ENCODE results near the gene NDP. TPM values are rescaled to one million over a fixed set of nuclear protein-coding genes. Genes with fewer than 3 reads are reported as not detected.

Gene NDP
- total RNA-seq, 1 donor, result not detected

GRCh38 chrX:43978226-43978625, 5.0 kb upstream of the NDP start:
- Histone ChIP-seq H3K9me3 (ENCODE audit: low read depth, low read length) (no peaks in the 10 kb centered on the region), H3K4me3 (ENCODE audit: low read length) (no peak overlapping the region), H3K27me3 (ENCODE audit: insufficient read depth, low read length) (peaks cover 15% of the 10 kb centered on the region), H3K4me1 (ENCODE audit: insufficient read depth, low read length) (peaks cover 6% of the 10 kb centered on the region)

DNA sequence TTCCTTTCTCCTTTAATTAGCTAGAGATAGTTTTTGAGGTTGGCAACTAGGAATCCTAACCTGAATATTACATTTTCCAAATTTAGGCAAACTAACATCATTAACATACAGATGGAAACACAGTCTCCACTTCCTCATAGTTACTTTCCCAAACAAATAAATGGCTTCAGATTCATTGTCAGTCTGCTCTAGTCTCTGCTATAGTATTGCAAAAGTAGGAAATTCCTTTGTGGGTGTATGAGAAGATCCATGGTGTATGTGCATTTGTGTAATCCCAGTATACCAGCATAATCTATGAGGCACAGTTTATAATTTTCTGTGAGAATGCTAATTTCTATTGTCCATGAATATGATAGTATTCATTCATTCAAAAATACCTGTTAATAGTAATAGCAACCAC, 3.0 kb upstream of the NDP start:
- Histone ChIP-seq H3K4me1 (ENCODE audit: insufficient read depth, low read length) (peaks cover 8% of the 10 kb centered on the region), H3K4me3 (ENCODE audit: low read length) (no peak overlapping the region), H3K27me3 (ENCODE audit: insufficient read depth, low read length) (peaks cover 25% of the 10 kb centered on the region), H3K9me3 (ENCODE audit: low read depth, low read length) (no peaks in the 10 kb centered on the region)

DNA sequence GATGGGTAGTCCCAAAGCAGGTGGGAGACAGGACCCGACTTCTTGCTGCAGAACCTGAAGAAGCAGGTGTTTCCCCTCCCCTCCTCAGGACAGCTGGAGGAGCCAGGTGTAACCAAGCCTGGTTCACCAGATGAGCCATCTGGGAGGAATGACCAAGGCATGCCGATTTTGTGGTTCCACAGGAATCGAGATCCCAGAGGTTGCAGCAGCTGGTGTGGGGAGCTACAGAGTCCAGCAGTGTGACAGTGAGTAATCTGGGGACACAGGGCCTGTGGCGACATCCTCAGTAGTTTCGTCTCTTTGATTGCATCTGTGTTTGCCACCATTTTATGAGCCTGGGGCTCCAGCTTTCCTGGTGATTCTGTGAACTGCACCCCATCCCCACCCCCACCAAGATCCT, 2.6 kb upstream of the NDP start:
- Histone ChIP-seq H3K4me3 (ENCODE audit: low read length) (no peak overlapping the region), H3K9me3 (ENCODE audit: low read depth, low read length) (no peaks in the 10 kb centered on the region), H3K27me3 (ENCODE audit: insufficient read depth, low read length) (peaks cover 25% of the 10 kb centered on the region)

GRCh38 chrX:43974741-43975465, 1.7 kb upstream of the NDP start:
- Histone ChIP-seq H3K9me3 (ENCODE audit: low read depth, low read length) (no peaks in the 10 kb centered on the region), H3K27me3 (ENCODE audit: insufficient read depth, low read length) (peaks cover 25% of the 10 kb centered on the region), H3K4me1 (ENCODE audit: insufficient read depth, low read length) (peaks cover 8% of the 10 kb centered on the region), H3K4me3 (ENCODE audit: low read length) (no peak overlapping the region)

More for the DNA sequence above, 2.6 kb upstream of the NDP start:
- peaks cover 8% of the 10 kb centered on the region for H3K4me1 ChIP-seq (ENCODE audit: insufficient read depth, low read length)

- H3K4me3 ChIP-seq (ENCODE audit: low read length), result no peak overlapping the region
- peaks cover 8% of the 10 kb centered on the region for H3K4me1 ChIP-seq (ENCODE audit: insufficient read depth, low read length)
- H3K27me3 ChIP-seq (ENCODE audit: insufficient read depth, low read length), result peaks cover 25% of the 10 kb centered on the region
- H3K9me3 ChIP-seq (ENCODE audit: low read depth, low read length), result no peaks in the 10 kb centered on the region
These were observed 898 bp upstream of the NDP start for GRCh38 chrX:43974100-43974475.

DNA sequence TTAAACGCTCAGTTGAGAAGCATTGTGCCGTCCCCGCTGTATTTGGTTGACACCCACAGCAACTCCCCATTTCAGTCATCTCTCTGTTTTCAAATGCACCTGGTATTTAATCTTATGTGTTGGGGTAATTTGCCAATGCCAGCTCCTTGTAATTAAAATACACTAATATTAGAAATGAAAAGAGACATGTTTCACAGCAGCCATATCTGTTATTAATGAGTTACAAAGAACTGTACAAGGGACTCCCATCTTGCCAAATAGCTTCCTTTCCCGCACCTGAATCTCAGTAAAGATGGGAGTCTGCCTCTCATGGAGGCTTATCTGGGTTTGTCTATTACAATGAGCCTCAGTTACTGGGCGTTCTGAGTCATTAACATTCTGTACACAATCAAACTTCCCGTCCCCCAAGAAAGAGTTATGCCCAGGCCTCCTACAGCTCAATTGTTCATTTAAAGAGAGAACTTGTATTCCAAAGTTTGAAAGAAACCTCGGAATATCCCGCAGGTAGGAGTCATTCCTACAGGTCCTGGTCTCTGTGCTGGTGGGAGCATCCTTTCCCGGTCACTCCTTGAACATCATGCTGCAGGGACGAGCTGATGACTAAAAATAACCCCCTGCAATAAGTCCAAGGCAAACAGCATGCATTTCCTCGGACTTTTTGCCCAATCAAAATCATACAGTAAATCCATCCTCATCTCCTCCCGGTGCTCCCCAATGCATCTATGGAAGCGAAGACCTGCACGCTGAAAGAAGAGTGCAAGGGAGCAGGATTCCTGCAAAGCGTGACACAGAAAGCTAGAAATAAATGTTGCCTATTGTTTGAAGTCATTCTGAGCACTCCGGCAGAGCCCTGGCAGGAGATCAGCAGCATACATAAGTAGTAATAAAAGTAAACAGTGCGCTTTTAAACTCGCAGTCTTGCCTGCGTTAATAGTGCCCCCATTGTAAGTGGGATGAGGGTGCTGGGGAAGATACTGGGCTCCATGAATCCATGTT, 926 bp downstream of the NDP start:
- H3K27me3 ChIP-seq (ENCODE audit: insufficient read depth, low read length), result peaks cover 25% of the 10 kb centered on the region
- H3K4me3 ChIP-seq (ENCODE audit: low read length), result no peak overlapping the region
- H3K4me1 ChIP-seq (ENCODE audit: insufficient read depth, low read length), result peaks cover 8% of the 10 kb centered on the region
- no peaks in the 10 kb centered on the region for H3K9me3 ChIP-seq (ENCODE audit: low read depth, low read length)

GRCh38 chrX:43970528-43970927, 2.7 kb downstream of the NDP start:
- Histone ChIP-seq H3K4me3 (ENCODE audit: low read length) (no peak overlapping the region), H3K27me3 (ENCODE audit: insufficient read depth, low read length) (peaks cover 25% of the 10 kb centered on the region), H3K4me1 (ENCODE audit: insufficient read depth, low read length) (peaks cover 8% of the 10 kb centered on the region), H3K9me3 (ENCODE audit: low read depth, low read length) (no peaks in the 10 kb centered on the region)

DNA sequence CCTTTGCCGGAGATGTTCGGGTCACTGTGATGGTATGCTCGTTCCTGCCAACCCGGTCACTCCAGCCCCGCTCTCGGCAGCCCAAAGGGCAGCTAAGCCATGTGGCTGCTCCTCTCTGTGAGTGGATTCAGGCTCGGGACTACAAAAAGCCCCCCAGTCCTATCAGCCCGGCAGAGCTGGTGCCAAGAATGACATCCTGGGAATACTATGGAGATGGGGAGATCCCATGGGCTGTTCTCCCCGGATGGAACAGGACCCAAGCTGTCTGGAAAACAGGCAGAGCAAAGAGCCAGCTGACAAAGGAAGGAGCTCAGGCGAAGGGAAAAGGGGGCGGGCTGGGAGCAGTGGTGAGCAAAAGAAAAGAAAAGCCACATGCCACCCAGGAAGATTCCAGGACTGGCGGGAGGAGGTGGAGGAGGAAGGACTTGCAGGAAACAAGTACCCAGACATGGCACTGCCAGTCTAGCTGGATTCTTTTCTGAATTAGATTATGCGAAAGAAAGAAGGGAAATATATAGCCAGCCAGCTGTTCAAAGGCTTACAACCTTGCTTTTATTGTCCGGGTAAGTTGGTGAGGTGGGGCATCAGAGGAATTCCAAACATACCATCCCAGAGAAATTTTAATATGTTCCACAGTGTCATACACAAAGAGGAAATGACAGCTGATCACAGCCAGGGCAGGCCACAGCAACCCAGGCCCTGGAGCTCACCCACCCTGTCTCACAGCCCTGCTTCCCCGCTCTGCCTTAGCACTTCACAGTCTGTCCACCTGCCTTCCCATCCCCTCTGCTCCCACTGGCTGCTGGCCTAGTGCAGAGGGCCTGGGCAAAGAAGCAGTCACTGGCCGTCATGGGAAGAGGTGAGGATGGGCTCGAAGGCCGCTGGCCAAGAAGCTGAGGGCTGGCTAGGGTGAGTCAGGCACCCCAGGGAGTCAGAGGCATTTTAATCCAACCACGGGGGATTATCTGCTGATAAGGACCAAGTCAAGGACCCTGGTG, 3.4 kb downstream of the NDP start:
- Histone ChIP-seq H3K4me3 (ENCODE audit: low read length) (no peak overlapping the region), H3K4me1 (ENCODE audit: insufficient read depth, low read length) (peaks cover 8% of the 10 kb centered on the region), H3K9me3 (ENCODE audit: low read depth, low read length) (no peaks in the 10 kb centered on the region), H3K27me3 (ENCODE audit: insufficient read depth, low read length) (peaks cover 19% of the 10 kb centered on the region)

DNA sequence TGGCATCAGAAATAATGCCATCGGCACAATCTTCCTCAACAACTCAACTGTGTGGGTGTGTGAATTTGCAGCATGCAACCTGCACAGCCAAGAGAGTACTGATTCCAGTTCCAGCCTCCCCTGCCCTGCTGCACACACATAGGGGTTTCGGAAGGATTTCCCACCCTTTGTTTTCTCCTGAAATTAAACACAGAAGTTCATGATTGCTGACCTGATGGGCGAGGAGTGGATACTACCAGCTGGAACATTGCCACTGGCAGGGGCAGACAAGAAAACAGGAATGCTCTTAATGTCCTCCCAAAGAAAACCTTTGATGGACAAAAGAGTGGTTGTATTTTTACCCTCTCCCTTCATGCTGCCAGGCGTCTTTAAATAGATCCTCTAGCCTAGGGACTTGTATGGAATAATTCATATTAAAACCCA, 4.8 kb downstream of the NDP start:
- peaks cover 3% of the 10 kb centered on the region for H3K4me1 ChIP-seq (ENCODE audit: insufficient read depth, low read length)
- peaks cover 11% of the 10 kb centered on the region for H3K27me3 ChIP-seq (ENCODE audit: insufficient read depth, low read length)
- no peak overlapping the region for H3K4me3 ChIP-seq (ENCODE audit: low read length)
- H3K9me3 ChIP-seq (ENCODE audit: low read depth, low read length), result no peaks in the 10 kb centered on the region

DNA sequence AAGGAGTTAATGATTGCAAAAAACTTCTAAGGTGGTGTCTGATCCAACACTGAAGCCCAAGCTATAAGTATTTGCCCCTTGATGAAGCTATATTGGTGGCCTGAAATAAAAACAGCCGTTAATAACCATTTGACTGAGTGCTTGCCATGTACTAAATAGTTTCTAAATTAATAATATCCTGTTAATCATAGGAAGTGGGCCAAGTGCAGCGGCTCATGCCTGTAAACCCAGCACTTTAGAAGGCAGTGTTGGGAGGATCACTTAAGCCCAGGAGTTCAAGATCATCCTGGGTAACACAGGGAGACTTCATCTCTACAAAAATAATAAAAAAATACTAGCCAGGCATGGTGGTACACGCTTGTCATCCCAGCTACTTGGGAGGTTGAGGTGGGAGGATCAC, 8.3 kb downstream of the NDP start:
- H3K9me3 ChIP-seq (ENCODE audit: low read depth, low read length), result no peaks in the 10 kb centered on the region
- H3K4me1 ChIP-seq (ENCODE audit: insufficient read depth, low read length), result no peaks in the 10 kb centered on the region
- no peak overlapping the region for H3K4me3 ChIP-seq (ENCODE audit: low read length)
- H3K27me3 ChIP-seq (ENCODE audit: insufficient read depth, low read length), result no peaks in the 10 kb centered on the region

GRCh38 chrX:43963726-43964125, 9.5 kb downstream of the NDP start:
- Histone ChIP-seq H3K9me3 (ENCODE audit: low read depth, low read length) (no peaks in the 10 kb centered on the region), H3K27me3 (ENCODE audit: insufficient read depth, low read length) (no peaks in the 10 kb centered on the region), H3K4me1 (ENCODE audit: insufficient read depth, low read length) (no peaks in the 10 kb centered on the region), H3K4me3 (ENCODE audit: low read length) (no peak overlapping the region)

DNA sequence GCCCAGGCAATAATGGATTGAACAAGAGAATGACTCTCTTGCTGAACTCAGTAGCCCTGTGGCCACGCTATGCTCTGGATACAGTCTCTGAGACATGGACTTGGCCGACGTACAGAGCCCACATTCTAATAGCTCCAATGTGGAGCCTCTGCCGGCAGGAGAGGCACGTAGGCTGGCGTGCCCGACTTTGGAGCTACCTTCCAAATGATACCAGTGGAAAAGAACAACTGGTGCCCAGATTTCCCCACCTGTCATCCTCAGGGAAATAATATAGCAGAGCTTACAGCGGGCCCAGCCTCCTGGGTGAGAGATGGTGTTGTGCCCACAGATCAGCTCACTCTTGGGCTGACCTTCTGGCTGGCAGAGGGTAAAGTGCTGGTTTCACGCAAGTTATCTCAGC, 10.6 kb downstream of the NDP start:
- H3K4me1 ChIP-seq (ENCODE audit: insufficient read depth, low read length), result no peaks in the 10 kb centered on the region
- H3K27me3 ChIP-seq (ENCODE audit: insufficient read depth, low read length), result no peaks in the 10 kb centered on the region
- no peak overlapping the region for H3K4me3 ChIP-seq (ENCODE audit: low read length)
- no peaks in the 10 kb centered on the region for H3K9me3 ChIP-seq (ENCODE audit: low read depth, low read length)

- no peaks in the 10 kb centered on the region for H3K27me3 ChIP-seq (ENCODE audit: insufficient read depth, low read length)
- no peaks in the 10 kb centered on the region for H3K4me1 ChIP-seq (ENCODE audit: insufficient read depth, low read length)
- H3K9me3 ChIP-seq (ENCODE audit: low read depth, low read length), result no peaks in the 10 kb centered on the region
- no peak overlapping the region for H3K4me3 ChIP-seq (ENCODE audit: low read length)
These were observed 11.5 kb downstream of the NDP start for GRCh38 chrX:43961699-43962098.

DNA sequence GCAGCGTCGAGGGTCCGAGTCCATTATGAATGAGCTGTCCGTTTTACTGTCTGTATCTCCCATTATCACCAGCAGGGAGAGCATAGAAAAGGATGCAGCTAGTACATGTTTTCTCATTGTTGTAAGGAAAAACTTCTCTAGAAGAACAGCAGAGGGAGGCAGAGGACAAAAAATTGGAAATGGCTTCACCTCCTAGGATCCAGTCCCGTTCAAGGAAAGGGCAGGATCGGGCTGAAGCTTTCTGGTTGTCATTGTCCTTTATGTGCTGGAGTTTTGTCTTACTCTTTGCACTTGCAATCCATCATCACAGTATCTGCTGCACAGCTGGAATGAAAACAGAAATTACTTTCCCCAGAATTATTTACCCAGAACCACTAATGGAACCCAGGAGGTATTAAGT, 14.7 kb downstream of the NDP start:
- no peaks in the 10 kb centered on the region for H3K9me3 ChIP-seq (ENCODE audit: low read depth, low read length)
- H3K27me3 ChIP-seq (ENCODE audit: insufficient read depth, low read length), result no peaks in the 10 kb centered on the region
- H3K4me3 ChIP-seq (ENCODE audit: low read length), result no peak overlapping the region
- no peaks in the 10 kb centered on the region for H3K4me1 ChIP-seq (ENCODE audit: insufficient read depth, low read length)

All from mononuclear cell (primary cell).